ENCODE measurements around the gene WDR48. TPM values are rescaled to one million over a fixed set of nuclear protein-coding genes. Genes with fewer than 3 reads are reported as not detected.

The WDR48 gene
- total RNA-seq, 120 experiments from 2014 or later: 45.0 to 93.1 (median 69.8) TPM

Small RNA genes lying within 50 kb of the gene (microRNA-seq; reads per million reads assigned to microRNA genes)
- gene MIR6822: 0 to 4.0 (median 1.6) reads per million in 43 experiments

Other genes starting within 250 kb of the WDR48 start
- gene SCN10A, start 235.8 kb upstream of the WDR48 start, total RNA-seq: under 1 TPM in 7 of 120 experiments, not detected in 113; 0.06 to 0.14 (median 0.08) TPM
- 1 to 10 TPM in 13 of 120 experiments, under 1 TPM in 107; 0.19 to 1.4 (median 0.68) TPM for gene SCN11A, start 72 bp upstream of the WDR48 start, total RNA-seq
- 10 to 100 TPM; 52.3 to 94.4 (median 70.3) TPM for gene GORASP1, start 55.6 kb downstream of the WDR48 start, total RNA-seq
- gene TTC21A, start 55.7 kb downstream of the WDR48 start, total RNA-seq: 10 to 100 TPM; 12.8 to 44.7 (median 24.4) TPM
- gene CSRNP1, start 101.6 kb downstream of the WDR48 start, total RNA-seq: 10 to 100 TPM; 10.1 to 52.4 (median 18.1) TPM
- under 1 TPM in 41 of 120 experiments, not detected in 79; 0.06 to 0.38 (median 0.17) TPM for gene XIRP1, start 140.6 kb downstream of the WDR48 start, total RNA-seq
- gene CX3CR1, start 228.0 kb downstream of the WDR48 start, total RNA-seq: 10 to 100 TPM in 97 of 120 experiments, 1 to 10 TPM in 23; 1.4 to 62.4 (median 16.5) TPM